ENCODE results near the gene CSMD2.

DNA sequence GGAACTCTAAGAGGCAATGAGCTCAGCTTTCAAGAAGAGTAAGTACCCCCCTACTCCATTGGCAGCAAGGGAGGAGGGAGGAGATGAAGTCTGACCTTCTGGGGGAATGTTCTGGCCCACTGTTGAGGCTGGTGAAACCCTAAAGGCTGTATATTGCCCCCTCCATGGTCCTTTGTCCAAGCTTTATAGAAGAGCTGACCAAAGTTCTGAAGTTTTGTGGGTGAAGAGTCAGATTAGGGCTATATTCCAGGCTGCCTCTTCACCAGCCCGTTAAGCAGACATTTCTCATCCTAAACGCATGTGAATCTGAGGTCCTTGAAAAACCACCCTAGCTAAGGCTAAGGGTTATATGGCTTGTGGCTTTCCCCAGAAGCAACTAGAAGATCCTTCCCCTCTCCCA is 13.0 kb upstream of the CSMD2 start:
- TF ChIP-seq, protein P1, sequence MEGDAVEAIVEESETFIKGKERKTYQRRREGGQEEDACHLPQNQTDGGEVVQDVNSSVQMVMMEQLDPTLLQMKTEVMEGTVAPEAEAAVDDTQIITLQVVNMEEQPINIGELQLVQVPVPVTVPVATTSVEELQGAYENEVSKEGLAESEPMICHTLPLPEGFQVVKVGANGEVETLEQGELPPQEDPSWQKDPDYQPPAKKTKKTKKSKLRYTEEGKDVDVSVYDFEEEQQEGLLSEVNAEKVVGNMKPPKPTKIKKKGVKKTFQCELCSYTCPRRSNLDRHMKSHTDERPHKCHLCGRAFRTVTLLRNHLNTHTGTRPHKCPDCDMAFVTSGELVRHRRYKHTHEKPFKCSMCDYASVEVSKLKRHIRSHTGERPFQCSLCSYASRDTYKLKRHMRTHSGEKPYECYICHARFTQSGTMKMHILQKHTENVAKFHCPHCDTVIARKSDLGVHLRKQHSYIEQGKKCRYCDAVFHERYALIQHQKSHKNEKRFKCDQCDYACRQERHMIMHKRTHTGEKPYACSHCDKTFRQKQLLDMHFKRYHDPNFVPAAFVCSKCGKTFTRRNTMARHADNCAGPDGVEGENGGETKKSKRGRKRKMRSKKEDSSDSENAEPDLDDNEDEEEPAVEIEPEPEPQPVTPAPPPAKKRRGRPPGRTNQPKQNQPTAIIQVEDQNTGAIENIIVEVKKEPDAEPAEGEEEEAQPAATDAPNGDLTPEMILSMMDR (IDR thresholded peaks at IDR 0.05): no peak
- no peak for TF ChIP-seq POLR2A (IDR thresholded peaks at IDR 0.05)
- TF ChIP-seq POLR2AphosphoS5 (IDR thresholded peaks at IDR 0.05): no peak
- no peak for TF ChIP-seq EP300 (IDR thresholded peaks at IDR 0.05)

All from sigmoid colon (tissue), 4 donors.